GM12865 (cell line): ENCODE data around the gene ZFY.
"Not testable (repeated sequence)": the region's sequence is repeated elsewhere in the genome, so short reads cannot be mapped to it uniquely, and the experiment has no call there.

ENCODE experiments used
- DNase-seq: peaks from one replicate; pipeline ENCODE4 v3.0.0; 2010; ENCODE audit warnings: low read depth
- H3K4me3 ChIP-seq: 2 replicates; pipeline ENCODE4 v1.5.1; 2011; ENCODE audit warnings: mild to moderate bottlenecking, low read depth, low read length, control low read depth
- TF ChIP-seq, protein P1 (sequence below): IDR thresholded peaks from 2 replicates; pipeline ENCODE4 v1.5.1; 2011; ENCODE audit warnings: low read length, control low read depth, low read depth, inconsistent platforms; ENCODE audit not compliant: insufficient read depth; ENCODE audit errors: missing control alignments

Gene ZFY

DNA sequence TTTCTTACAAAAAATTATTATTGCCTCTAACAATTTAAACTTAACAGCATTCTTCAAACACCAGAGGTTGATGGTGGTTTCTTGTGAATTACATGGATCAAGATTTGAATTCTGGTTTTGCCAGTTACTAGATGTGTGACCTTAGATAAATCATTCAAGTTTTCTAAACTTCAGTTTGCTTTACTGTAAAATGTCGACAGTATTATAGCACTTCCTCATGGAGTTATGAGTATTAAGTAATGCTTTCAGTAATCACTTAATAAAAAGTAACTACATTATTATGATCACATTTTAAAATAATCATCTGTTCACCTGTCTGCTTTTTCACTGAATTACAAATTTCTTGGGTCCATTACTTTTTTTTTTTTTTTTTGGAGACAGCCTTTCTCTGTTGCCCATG lies 37.5 kb downstream of the ZFY start:
- DNase-seq: no peak
- H3K4me3 ChIP-seq: no peak overlapping the region
- TF ChIP-seq, protein P1, sequence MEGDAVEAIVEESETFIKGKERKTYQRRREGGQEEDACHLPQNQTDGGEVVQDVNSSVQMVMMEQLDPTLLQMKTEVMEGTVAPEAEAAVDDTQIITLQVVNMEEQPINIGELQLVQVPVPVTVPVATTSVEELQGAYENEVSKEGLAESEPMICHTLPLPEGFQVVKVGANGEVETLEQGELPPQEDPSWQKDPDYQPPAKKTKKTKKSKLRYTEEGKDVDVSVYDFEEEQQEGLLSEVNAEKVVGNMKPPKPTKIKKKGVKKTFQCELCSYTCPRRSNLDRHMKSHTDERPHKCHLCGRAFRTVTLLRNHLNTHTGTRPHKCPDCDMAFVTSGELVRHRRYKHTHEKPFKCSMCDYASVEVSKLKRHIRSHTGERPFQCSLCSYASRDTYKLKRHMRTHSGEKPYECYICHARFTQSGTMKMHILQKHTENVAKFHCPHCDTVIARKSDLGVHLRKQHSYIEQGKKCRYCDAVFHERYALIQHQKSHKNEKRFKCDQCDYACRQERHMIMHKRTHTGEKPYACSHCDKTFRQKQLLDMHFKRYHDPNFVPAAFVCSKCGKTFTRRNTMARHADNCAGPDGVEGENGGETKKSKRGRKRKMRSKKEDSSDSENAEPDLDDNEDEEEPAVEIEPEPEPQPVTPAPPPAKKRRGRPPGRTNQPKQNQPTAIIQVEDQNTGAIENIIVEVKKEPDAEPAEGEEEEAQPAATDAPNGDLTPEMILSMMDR: no peak

- no peak overlapping the region for H3K4me3 ChIP-seq
- TF ChIP-seq, protein P1: no peak
- DNase-seq: no peak
Observed at GRCh38 chrY:2973110-2973751, 38.0 kb downstream of the ZFY start.

DNA sequence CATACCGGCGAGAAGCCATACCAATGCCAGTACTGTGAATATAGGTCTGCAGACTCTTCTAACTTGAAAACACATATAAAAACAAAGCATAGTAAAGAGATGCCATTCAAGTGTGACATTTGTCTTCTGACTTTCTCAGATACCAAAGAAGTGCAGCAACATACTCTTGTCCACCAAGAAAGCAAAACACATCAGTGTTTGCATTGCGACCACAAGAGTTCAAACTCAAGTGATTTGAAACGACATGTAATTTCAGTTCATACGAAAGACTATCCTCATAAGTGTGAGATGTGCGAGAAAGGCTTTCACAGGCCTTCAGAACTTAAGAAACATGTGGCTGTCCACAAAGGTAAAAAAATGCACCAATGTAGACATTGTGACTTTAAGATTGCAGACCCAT lies 44.1 kb downstream of the ZFY start:
- TF ChIP-seq, protein P1: no peak
- no peak overlapping the region for H3K4me3 ChIP-seq
- no peak for DNase-seq

- TF ChIP-seq, protein P1: no peak
- DNase-seq: no peak
- no peak overlapping the region for H3K4me3 ChIP-seq
Observed at GRCh38 chrY:2984491-2984890, 49.3 kb downstream of the ZFY start.

GRCh38 chrY:2987178-2987577 lies 52.0 kb downstream of the ZFY start:
- not testable (repeated sequence) for DNase-seq, H3K4me3 ChIP-seq

- not testable (repeated sequence) for DNase-seq, H3K4me3 ChIP-seq
Observed at GRCh38 chrY:2997369-2997768, 62.2 kb downstream of the ZFY start.

DNA sequence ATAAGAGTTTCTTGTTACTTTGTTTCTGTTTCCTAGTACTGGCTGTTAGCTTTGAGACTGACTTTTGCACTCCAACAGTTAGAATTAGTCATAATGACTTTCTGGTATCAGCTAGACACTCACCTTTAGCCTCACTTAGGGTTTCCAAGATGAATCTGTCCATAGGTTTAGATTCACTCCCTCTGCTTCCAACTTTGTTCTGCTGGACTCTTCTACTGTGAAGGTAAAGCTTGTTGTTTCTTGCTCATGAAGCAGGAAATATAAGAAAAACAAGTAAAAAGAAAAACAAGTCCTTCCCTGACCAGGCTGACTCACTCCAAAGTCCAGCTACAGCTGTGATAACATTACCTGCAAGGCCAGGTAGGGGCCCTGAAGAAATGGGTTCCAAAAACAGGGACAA lies 67.0 kb downstream of the ZFY start:
- DNase-seq: no peak
- TF ChIP-seq, protein P1: no peak

DNA sequence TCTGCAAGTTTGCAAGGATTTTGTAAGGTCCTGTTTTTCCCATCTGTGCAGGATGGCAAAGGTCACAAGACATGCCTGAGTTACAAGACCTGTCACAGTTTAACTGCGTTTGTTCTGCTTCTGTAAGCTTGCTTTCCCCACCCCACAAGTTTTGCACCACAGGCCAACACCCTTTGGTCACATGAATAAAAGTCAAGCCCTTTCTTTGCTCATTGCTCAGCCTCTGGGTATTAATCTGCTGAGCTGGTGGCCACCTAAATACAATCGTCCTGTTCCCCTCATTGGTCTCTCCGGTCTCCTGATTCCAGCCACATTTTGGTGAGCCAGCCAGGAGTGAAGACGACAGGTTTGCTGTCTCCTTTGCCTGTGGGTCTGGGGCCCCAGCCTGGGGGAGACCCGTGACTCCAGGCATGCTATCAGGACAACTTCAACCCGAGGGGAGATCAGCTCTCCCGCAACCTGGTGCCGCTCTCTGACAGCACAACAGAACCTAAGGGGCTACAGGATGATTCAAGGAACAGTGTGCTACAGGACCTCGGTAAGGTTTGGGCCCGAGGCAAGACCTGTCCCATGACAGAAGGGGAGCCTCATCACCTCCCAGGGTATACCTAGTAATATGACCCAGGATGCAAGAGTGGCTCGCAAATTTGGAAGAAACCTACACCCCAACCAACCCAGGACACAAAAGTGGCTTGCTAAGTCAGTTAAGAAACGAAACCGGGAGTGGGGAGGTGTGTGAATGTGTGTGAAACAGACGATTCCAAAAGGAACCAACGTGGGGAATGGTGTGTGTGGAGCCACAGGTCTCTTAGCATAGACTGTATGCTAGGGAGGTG lies 67.7 kb downstream of the ZFY start:
- TF ChIP-seq, protein P1: no peak
- no peak for DNase-seq
- no peak overlapping the region for H3K4me3 ChIP-seq

More for the DNA sequence above, 67.0 kb downstream of the ZFY start:
- no peak overlapping the region for H3K4me3 ChIP-seq
